ENCODE data around the gene IFRD2. TPM values are rescaled to one million over a fixed set of nuclear protein-coding genes. Genes with fewer than 3 reads are reported as not detected.
A peak's percentile ranks its signal among the peaks of the same experiment; 100 is the strongest.

Gene IFRD2
- total RNA-seq: 100 to 1,000 TPM in 1 of 4 donors, 10 to 100 TPM in 3; 42.0 to 129 (median 56.2) TPM

- H3K9me3 ChIP-seq: no peaks in the 10 kb centered on the region
These were observed at the start of gene IFRD2 for GRCh38 chr3:50292159-50293078. Gene IFRD2 (minus strand): TSS chr3:50292429. CDS start chr3:50292274, 155 bp downstream.

GRCh38 chr3:50341537-50341936 is 49.3 kb upstream of the IFRD2 start:
- Histone ChIP-seq H3K9me3 (no peaks in the 10 kb centered on the region), H3K27me3 (no peaks in the 10 kb centered on the region), H3K4me1 (peaks cover 0 to 63% (median 30%) of the 10 kb centered on the region in 4 donors), H3K27ac (peak overlapping the region in 3 of 4 donors; percentile 97 to 100 (median 98)), H3K4me3 (peak overlapping the region; percentile 47 to 68 (median 60)), H3K36me3 (no peaks in the 10 kb centered on the region)
- no peak for DNase-seq (ENCODE audit: low spot score in 2 of 2)
- 92 to 94% methylated on average over 9 of the region's 9 CpGs for WGBS, 2 donors
- TF ChIP-seq EP300 (IDR thresholded peaks at IDR 0.05) (no peak), POLR2A (IDR thresholded peaks at IDR 0.05) (no peak)
- TF ChIP-seq, protein P1, sequence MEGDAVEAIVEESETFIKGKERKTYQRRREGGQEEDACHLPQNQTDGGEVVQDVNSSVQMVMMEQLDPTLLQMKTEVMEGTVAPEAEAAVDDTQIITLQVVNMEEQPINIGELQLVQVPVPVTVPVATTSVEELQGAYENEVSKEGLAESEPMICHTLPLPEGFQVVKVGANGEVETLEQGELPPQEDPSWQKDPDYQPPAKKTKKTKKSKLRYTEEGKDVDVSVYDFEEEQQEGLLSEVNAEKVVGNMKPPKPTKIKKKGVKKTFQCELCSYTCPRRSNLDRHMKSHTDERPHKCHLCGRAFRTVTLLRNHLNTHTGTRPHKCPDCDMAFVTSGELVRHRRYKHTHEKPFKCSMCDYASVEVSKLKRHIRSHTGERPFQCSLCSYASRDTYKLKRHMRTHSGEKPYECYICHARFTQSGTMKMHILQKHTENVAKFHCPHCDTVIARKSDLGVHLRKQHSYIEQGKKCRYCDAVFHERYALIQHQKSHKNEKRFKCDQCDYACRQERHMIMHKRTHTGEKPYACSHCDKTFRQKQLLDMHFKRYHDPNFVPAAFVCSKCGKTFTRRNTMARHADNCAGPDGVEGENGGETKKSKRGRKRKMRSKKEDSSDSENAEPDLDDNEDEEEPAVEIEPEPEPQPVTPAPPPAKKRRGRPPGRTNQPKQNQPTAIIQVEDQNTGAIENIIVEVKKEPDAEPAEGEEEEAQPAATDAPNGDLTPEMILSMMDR (IDR thresholded peaks at IDR 0.05): no peak

More at GRCh38 chr3:50292159-50293078, at the start of gene IFRD2:
- H3K4me1 ChIP-seq: peaks cover 0 to 29% (median 14%) of the 10 kb centered on the region in 4 donors
- H3K36me3 ChIP-seq: peaks cover 0 to 44% (median 15%) of the 10 kb centered on the region in 3 donors
- 0% methylated on average over 35 to 48 of the region's 67 CpGs for WGBS, 2 donors
- TF ChIP-seq POLR2A (IDR thresholded peaks at IDR 0.05) (peak; percentile 70 to 75), EP300 (IDR thresholded peaks at IDR 0.05) (peak; percentile 92 to 98)
- TF ChIP-seq, protein P1 (IDR thresholded peaks at IDR 0.05): peak in 1 of 5 experiments; percentile 43
- H3K27ac ChIP-seq: peak within 1 kb of the TSS; percentile 58 to 93 (median 84)
- peak within 1 kb of the TSS; percentile 67 to 94 (median 85) for H3K4me3 ChIP-seq
- no peaks in the 10 kb centered on the region for H3K27me3 ChIP-seq
- peak; percentile 91 to 94 for DNase-seq (ENCODE audit: low spot score in 2 of 2)

DNA sequence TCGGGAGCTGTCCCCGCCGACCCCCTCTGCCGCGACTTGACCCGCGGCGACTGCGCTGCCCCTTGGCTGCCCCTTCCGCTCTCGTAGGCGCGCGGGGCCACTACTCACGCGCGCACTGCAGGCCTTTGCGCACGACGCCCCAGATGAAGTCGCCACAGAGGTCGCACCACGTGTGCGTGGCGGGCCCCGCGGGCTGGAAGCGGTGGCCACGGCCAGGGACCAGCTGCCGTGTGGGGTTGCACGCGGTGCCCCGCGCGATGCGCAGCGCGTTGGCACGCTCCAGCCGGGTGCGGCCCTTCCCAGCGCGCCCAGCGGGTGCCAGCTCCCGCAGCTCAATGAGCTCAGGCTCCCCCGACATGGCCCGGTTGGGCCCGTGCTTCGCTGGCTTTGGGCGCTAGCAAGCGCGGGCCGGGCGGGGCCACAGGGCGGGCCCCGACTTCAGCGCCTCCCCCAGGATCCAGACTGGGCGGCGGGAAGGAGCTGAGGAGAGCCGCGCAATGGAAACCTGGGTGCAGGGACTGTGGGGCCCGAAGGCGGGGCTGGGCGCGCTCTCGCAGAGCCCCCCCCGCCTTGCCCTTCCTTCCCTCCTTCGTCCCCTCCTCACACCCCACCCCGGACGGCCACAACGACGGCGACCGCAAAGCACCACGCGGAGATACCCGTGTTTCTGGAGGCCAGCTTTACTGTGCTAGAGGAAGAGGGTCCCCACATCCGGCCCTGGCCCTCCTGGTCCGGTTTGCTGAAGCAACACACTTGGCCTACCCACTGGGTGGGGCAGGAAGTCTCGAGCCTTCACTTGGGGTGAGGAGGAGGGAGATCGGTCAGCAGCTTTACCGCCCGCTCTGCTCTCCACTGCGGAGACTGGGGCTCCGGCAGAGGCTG is 48.5 kb upstream of the IFRD2 start, which contains the start of gene RASSF1:
TSS of gene RASSF1 (minus strand) at position 389 of the 882 bp plus-strand sequence. CDS start at position 358, 31 bp downstream.
- Histone ChIP-seq H3K36me3 (no peaks in the 10 kb centered on the region), H3K27me3 (no peaks in the 10 kb centered on the region), H3K4me1 (peaks cover 0 to 67% (median 38%) of the 10 kb centered on the region in 4 donors), H3K4me3 (peak within 1 kb of the TSS; percentile 47 to 68 (median 60)), H3K27ac (peak within 1 kb of the TSS; percentile 63 to 100 (median 98)), H3K9me3 (no peaks in the 10 kb centered on the region)
- WGBS, 2 donors: 1 to 3% methylated on average over 42 to 53 of the region's 85 CpGs
- TF ChIP-seq POLR2A (IDR thresholded peaks at IDR 0.05) (peak; percentile 67 to 91), EP300 (IDR thresholded peaks at IDR 0.05) (peak in 1 of 2 donors; percentile 70)
- TF ChIP-seq, protein P1 (IDR thresholded peaks at IDR 0.05): no peak
- DNase-seq (ENCODE audit: low spot score in 2 of 2): peak; percentile 71 to 76

DNA sequence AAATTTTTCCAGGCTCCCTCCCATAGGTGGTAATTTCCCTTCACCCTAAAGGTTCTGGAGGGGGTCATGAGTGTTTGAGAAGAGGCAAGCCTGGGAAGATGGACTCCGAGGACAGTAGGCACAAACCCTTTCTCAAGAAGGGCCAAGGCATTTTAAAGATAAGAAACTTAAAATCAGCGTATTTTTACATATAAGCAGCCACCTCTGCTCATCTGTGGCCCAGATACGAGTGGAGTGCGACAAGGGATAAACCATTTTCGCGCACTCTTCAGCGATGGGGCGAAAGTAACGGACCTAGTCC is 47.9 kb upstream of the IFRD2 start:
- no peaks in the 10 kb centered on the region for H3K36me3 ChIP-seq
- no peaks in the 10 kb centered on the region for H3K9me3 ChIP-seq
- no peak for DNase-seq (ENCODE audit: low spot score in 2 of 2)
- H3K4me1 ChIP-seq: peaks cover 0 to 67% (median 40%) of the 10 kb centered on the region in 4 donors
- H3K27me3 ChIP-seq: no peaks in the 10 kb centered on the region
- WGBS, 2 donors: 17 to 27% methylated on average over 9 of the region's 9 CpGs
- H3K27ac ChIP-seq: peak overlapping the region; percentile 63 to 100 (median 98)
- TF ChIP-seq EP300 (IDR thresholded peaks at IDR 0.05) (no peak), POLR2A (IDR thresholded peaks at IDR 0.05) (no peak)
- TF ChIP-seq, protein P1 (IDR thresholded peaks at IDR 0.05): no peak
- peak overlapping the region; percentile 47 to 68 (median 60) for H3K4me3 ChIP-seq
